Kidney (tissue), 14 donors: ENCODE data around the gene PGM1. TPM values are rescaled to one million over a fixed set of nuclear protein-coding genes. Genes with fewer than 3 reads are reported as not detected.

Experiments used
- DNase-seq, 5 donors: peaks; one replicate each; pipeline ENCODE4 v3.0.0-alpha.2; 2013 to 2020
- FAIRE-seq: peaks from 2 replicates; lab custom pipeline; 2012; peaks lifted over from hg19 to GRCh38; lab: Jason Lieb, UNC
- H3K27ac ChIP-seq, 2 donors: one replicate each; pipeline ENCODE4 v1.7.0; 2013; ENCODE audit warnings: low read depth in 2 of 2, low read length in 2 of 2, inconsistent platforms in 1 of 2
- H3K27me3 ChIP-seq: one replicate; pipeline ENCODE4 v1.7.1; 2013; ENCODE audit warnings: low read length, inconsistent platforms; ENCODE audit not compliant: control insufficient read depth, insufficient read depth
- H3K36me3 ChIP-seq, 3 donors: one replicate each; pipeline versions ENCODE4 v1.7.0 to v1.7.1; 2013; ENCODE audit warnings: low read length in 3 of 3, control low read depth in 1 of 3, inconsistent platforms in 1 of 3; ENCODE audit not compliant: insufficient read depth in 3 of 3, control insufficient read depth in 2 of 3
- H3K4me1 ChIP-seq, 3 donors: one replicate each; pipeline versions ENCODE4 v1.7.0 to v1.7.1; 2013; ENCODE audit warnings: low read length in 3 of 3, inconsistent platforms in 1 of 3, low read depth in 1 of 3; ENCODE audit not compliant: control insufficient read depth in 2 of 3, insufficient read depth in 2 of 3
- H3K4me3 ChIP-seq, 3 donors: one replicate each; pipeline versions ENCODE4 v1.7.0 to v1.8.1; 2013; ENCODE audit warnings: low read length in 3 of 3, control low read depth in 1 of 3, inconsistent platforms in 1 of 3
- H3K9ac ChIP-seq, 3 donors: one replicate each; pipeline versions ENCODE4 v1.7.0 to v1.7.1; 2013; ENCODE audit warnings: low read length in 3 of 3, control low read depth in 1 of 3, inconsistent platforms in 1 of 3
- H3K9me3 ChIP-seq, 3 donors: one replicate each; pipeline versions ENCODE4 v1.7.0 to v1.7.1; 2013; ENCODE audit warnings: low read length in 3 of 3, control low read depth in 1 of 3, inconsistent platforms in 1 of 3; ENCODE audit not compliant: control insufficient read depth in 2 of 3, insufficient read depth in 1 of 3
- CTCF ChIP-seq: IDR thresholded peaks from 3 replicates; pipeline ENCODE4 v1.5.1; 2012; ENCODE audit warnings: mild to moderate bottlenecking, moderate library complexity, borderline replicate concordance; ENCODE audit not compliant: insufficient read depth; ENCODE audit errors: extremely low read depth
- intact Hi-C: fragments of 100-400 bp; cut with DNase I; formaldehyde crosslinking; loops from one replicate; pipeline ENCODE4 v1.11.1; 2022
- polyA plus RNA-seq: library from polyadenylated mRNA; stranded (reverse); fragments of 350-450 nt; fragmentation: Illumina TruSeq; extraction: RNeasy Lipid Tissue Mini Kit (QIAGEN cat#74804); gene quantifications from one replicate; pipeline ENCODE4 v1.2.3, GENCODE V29; 2014; ENCODE audit warnings: low read depth, low replicate concordance; ENCODE audit not compliant: insufficient read depth
- total RNA-seq: library from RNA; stranded (reverse); fragmentation: NEBNext Ultra II Directional; extraction: Animal tissue kit (Norgen Biotek cat#: 25700); gene quantifications from one replicate; pipeline ENCODE4 v1.2.1, GENCODE V29; 2021
- donor health status: control.
- donor health status: control.
- donor health status: control.
- donor health status: control.
- donor health status: control.
- donor health status: DM: yes; HTN: yes; CAD: no.
- donor health status: Normal renal cell carcinoma (clear cell type).

PGM1 gene
- total and polyA plus RNA-seq, 2 donors from 2014 or later = 40.3 to 59.3 TPM

- FAIRE-seq (no peak), DNase-seq (peak in 1 of 5 donors; percentile 15)
- intact Hi-C loops = no loop called here
- no peaks in the 10 kb centered on the region for H3K4me1 ChIP-seq
- H3K9ac ChIP-seq = no peak overlapping the region
- H3K9me3 ChIP-seq = no peaks in the 10 kb centered on the region
- H3K36me3 ChIP-seq = no peaks in the 10 kb centered on the region
- H3K4me3 ChIP-seq = no peak overlapping the region
- H3K27me3 ChIP-seq = no peaks in the 10 kb centered on the region
- H3K27ac ChIP-seq = no peak overlapping the region
- no peak for TF ChIP-seq CTCF
Measured at GRCh38 chr1:63590166-63590560, 3.0 kb upstream of the PGM1 start.

GRCh38 chr1:63592536-63593302 lies 492 bp upstream of the PGM1 start:
- H3K9ac ChIP-seq = peak overlapping the region; percentile 37 to 91 (median 54)
- no peaks in the 10 kb centered on the region for H3K27me3 ChIP-seq
- peak overlapping the region; percentile 82 to 88 for H3K27ac ChIP-seq
- FAIRE-seq = no peak
- no peaks in the 10 kb centered on the region for H3K4me1 ChIP-seq
- no peak for DNase-seq
- H3K36me3 ChIP-seq = no peaks in the 10 kb centered on the region
- peak overlapping the region; percentile 69 to 87 (median 86) for H3K4me3 ChIP-seq
- H3K9me3 ChIP-seq = no peaks in the 10 kb centered on the region
- intact Hi-C loops = no loop called here
- TF ChIP-seq CTCF = no peak

- H3K27ac ChIP-seq = peak overlapping the region; percentile 82 to 88
- peak overlapping the region; percentile 69 to 87 (median 86) for H3K4me3 ChIP-seq
- DNase-seq (peak; percentile 59 to 91 (median 67)), FAIRE-seq (no peak)
- no peaks in the 10 kb centered on the region for H3K27me3 ChIP-seq
- no peaks in the 10 kb centered on the region for H3K9me3 ChIP-seq
- no peaks in the 10 kb centered on the region for H3K4me1 ChIP-seq
- intact Hi-C loops = no loop called here
- peak overlapping the region; percentile 39 to 91 (median 88) for H3K9ac ChIP-seq
- TF ChIP-seq CTCF = no peak
- H3K36me3 ChIP-seq = no peaks in the 10 kb centered on the region
Measured at GRCh38 chr1:63593886-63594605, 835 bp downstream of the PGM1 start.
